GM19324 (cell line): ENCODE data around the gene RALGAPB.
A peak's percentile ranks its signal among the peaks of the same experiment; 100 is the strongest.
"Not testable (repeated sequence)": the region's sequence is repeated elsewhere in the genome, so short reads cannot be mapped to it uniquely, and the experiment has no call there.

Experiments
- ATAC-seq: cut with Tn5 transposase; IDR thresholded peaks from one replicate; pipeline ENCODE4 v1.9.1; 2021; ENCODE audit warnings: mild to moderate bottlenecking, moderate library complexity; ENCODE audit not compliant: unreplicated experiment, low FRiP score

Gene RALGAPB

GRCh38 chr20:38446441-38447209 is 26.0 kb upstream of the RALGAPB start:
- peak; percentile 82 for ATAC-seq

- ATAC-seq: no peak
Measured at GRCh38 chr20:38447251-38447661, 25.4 kb upstream of the RALGAPB start.

GRCh38 chr20:38447931-38448675 is 24.5 kb upstream of the RALGAPB start:
- ATAC-seq: no peak

GRCh38 chr20:38449046-38449445 is 23.6 kb upstream of the RALGAPB start:
- no peak for ATAC-seq

- no peak for ATAC-seq
Measured at GRCh38 chr20:38450412-38450975, 22.1 kb upstream of the RALGAPB start.

- ATAC-seq: no peak
Measured at GRCh38 chr20:38452880-38453624, 19.6 kb upstream of the RALGAPB start.

GRCh38 chr20:38453941-38454340 is 18.7 kb upstream of the RALGAPB start:
- no peak for ATAC-seq

GRCh38 chr20:38454556-38455473 is 17.8 kb upstream of the RALGAPB start:
- ATAC-seq: no peak

- no peak for ATAC-seq
Measured at GRCh38 chr20:38458314-38458713, 14.3 kb upstream of the RALGAPB start.

GRCh38 chr20:38460040-38460623 is 12.5 kb upstream of the RALGAPB start:
- ATAC-seq: no peak

GRCh38 chr20:38460631-38461030 is 12.0 kb upstream of the RALGAPB start:
- ATAC-seq: not testable (repeated sequence)

GRCh38 chr20:38461167-38461566 is 11.5 kb upstream of the RALGAPB start:
- not testable (repeated sequence) for ATAC-seq

- not testable (repeated sequence) for ATAC-seq
Measured at GRCh38 chr20:38461569-38461968, 11.1 kb upstream of the RALGAPB start.

- ATAC-seq: no peak
Measured at GRCh38 chr20:38466171-38466570, 6.5 kb upstream of the RALGAPB start.

GRCh38 chr20:38466983-38467382 is 5.7 kb upstream of the RALGAPB start:
- ATAC-seq: no peak

- ATAC-seq: no peak
Measured at GRCh38 chr20:38471245-38471644, 1.4 kb upstream of the RALGAPB start.

- no peak for ATAC-seq
Measured at GRCh38 chr20:38471987-38472512, 593 bp upstream of the RALGAPB start.

- ATAC-seq: no peak
Measured at GRCh38 chr20:38473367-38473795, 738 bp downstream of the RALGAPB start.

- ATAC-seq: no peak
Measured at GRCh38 chr20:38477747-38478146, 5.1 kb downstream of the RALGAPB start.
